H1 (cell line): ENCODE measurements around the gene DCLRE1A. TPM values are rescaled to one million over a fixed set of nuclear protein-coding genes. Genes with fewer than 3 reads are reported as not detected.
"Not testable (repeated sequence)": the region's sequence is repeated elsewhere in the genome, so short reads cannot be mapped to it uniquely, and the experiment has no call there.

Experiments
- CTCF ChIA-PET: fragments of 300-600 bp; sonication (Branson Sonifier 250); formaldehyde crosslinking; loops from one replicate; lab custom pipeline; 2021; ENCODE audit not compliant: partially characterized antibody; lab: Charles Lee
- POLR2A ChIA-PET: fragments of 300-600 bp; sonication (Branson Sonifier 250); formaldehyde crosslinking; loops from one replicate; lab custom pipeline; 2021; ENCODE audit warnings: inconsistent platforms; ENCODE audit not compliant: partially characterized antibody; lab: Charles Lee
- DNase-seq, 2 experiments: peaks; one replicate each; pipeline versions ENCODE4 v3.0.0 to v3.0.0-alpha.2; 2010 to 2022; ENCODE audit warnings: low spot score in 2 of 2, low read depth in 1 of 2, mixed read lengths in 1 of 2
- FAIRE-seq: peaks from 2 replicates; lab custom pipeline; 2011; peaks lifted over from hg19 to GRCh38; lab: Jason Lieb, UNC
- H2AFZ ChIP-seq: 2 replicates; pipeline ENCODE4 v1.8.1; 2012; ENCODE audit warnings: low read length, inconsistent platforms
- H2AK5ac ChIP-seq: 2 replicates; pipeline ENCODE4 v1.6.1; 2013; ENCODE audit warnings: low read depth, low read length
- H2BK120ac ChIP-seq: replicated peaks from 2 replicates; pipeline ENCODE3; 2013; ENCODE audit warnings: low read depth, low read length, inconsistent platforms
- H2BK12ac ChIP-seq: 2 replicates; pipeline ENCODE4 v1.6.1; 2013; ENCODE audit warnings: low read depth, low read length
- H2BK15ac ChIP-seq: 2 replicates; pipeline ENCODE4 v1.6.1; 2013; ENCODE audit warnings: low read length
- H2BK20ac ChIP-seq: 2 replicates; pipeline ENCODE4 v1.6.1; 2013; ENCODE audit warnings: low read length
- H2BK5ac ChIP-seq: 2 replicates; pipeline ENCODE4 v1.6.1; 2013; ENCODE audit warnings: low read depth, low read length
- H3K14ac ChIP-seq: 2 replicates; pipeline ENCODE4 v1.6.1; 2013; ENCODE audit warnings: inconsistent platforms; ENCODE audit not compliant: insufficient read length
- H3K18ac ChIP-seq: 2 replicates; pipeline ENCODE4 v1.6.1; 2013; ENCODE audit warnings: low read length; ENCODE audit errors: extremely low read depth
- H3K23ac ChIP-seq: 2 replicates; pipeline ENCODE4 v1.6.1; 2013; ENCODE audit warnings: inconsistent platforms; ENCODE audit not compliant: insufficient read length
- H3K23me2 ChIP-seq: 2 replicates; pipeline ENCODE4 v1.6.1; 2013; ENCODE audit warnings: low read depth, low read length
- H3K27ac ChIP-seq: 2 replicates; pipeline ENCODE4 v1.6.1; 2011; ENCODE audit warnings: low read depth, low read length, inconsistent platforms
- H3K27me3 ChIP-seq, 4 experiments: replicated peaks in 1 of 4; 1 replicate in 1 of 4; 2 replicates in 3 of 4; pipeline versions ENCODE4 v1.6.1 to v1.8.1; 2011 to 2013; ENCODE audit warnings: low read length in 3 of 4, mild to moderate bottlenecking in 3 of 4, inconsistent platforms in 2 of 4, mixed read lengths in 2 of 4, moderate library complexity in 1 of 4; ENCODE audit not compliant: control insufficient read depth in 3 of 4, insufficient read depth in 3 of 4; ENCODE audit errors: extremely low read depth in 1 of 4
- H3K36me3 ChIP-seq, 4 experiments: 2 replicates each; pipeline versions ENCODE4 v1.6.1 to v1.8.1; 2011 to 2013; ENCODE audit warnings: mild to moderate bottlenecking in 4 of 4, low read length in 3 of 4, moderate library complexity in 2 of 4, control low read depth in 1 of 4, inconsistent platforms in 1 of 4; ENCODE audit not compliant: insufficient read depth in 4 of 4, control insufficient read depth in 2 of 4
- H3K4ac ChIP-seq: replicated peaks from 2 replicates; pipeline ENCODE3; 2013; ENCODE audit warnings: low read length, low read depth, mixed read lengths, inconsistent platforms; ENCODE audit not compliant: insufficient read length
- H3K4me1 ChIP-seq, 4 experiments: replicated peaks in 1 of 4; 1 replicate in 1 of 4; 2 replicates in 3 of 4; pipeline versions ENCODE4 v1.6.1 to v1.8.1; 2011 to 2013; ENCODE audit warnings: low read length in 3 of 4, inconsistent platforms in 2 of 4, mixed read lengths in 1 of 4; ENCODE audit not compliant: insufficient read depth in 4 of 4, control insufficient read depth in 3 of 4
- H3K4me2 ChIP-seq, 2 experiments: 2 replicates each; pipeline versions ENCODE4 v1.6.1 to v1.8.1; 2011 to 2013; ENCODE audit warnings: low read depth in 2 of 2, low read length in 2 of 2, control low read depth in 1 of 2, inconsistent platforms in 1 of 2, mild to moderate bottlenecking in 1 of 2; ENCODE audit not compliant: insufficient read depth in 1 of 2
- H3K4me3 ChIP-seq, 4 experiments: fragments of 200-600, 300-600 bp in 1 of 4; sonication (generic), shearing (Covaris generic), sonication (Bioruptor Twin) in 1 of 4; 2 replicates each; pipeline versions ENCODE4 v1.5.1 to v1.8.1; 2011 to 2016; ENCODE audit warnings: low read length in 4 of 4, low read depth in 3 of 4, control low read depth in 2 of 4, inconsistent platforms in 2 of 4, mild to moderate bottlenecking in 2 of 4, mixed read lengths in 1 of 4, moderate library complexity in 1 of 4; ENCODE audit not compliant: insufficient read depth in 2 of 4; ENCODE audit errors: extremely low read depth in 1 of 4
- H3K56ac ChIP-seq: replicated peaks from 2 replicates; pipeline ENCODE3; 2013; ENCODE audit warnings: low read depth, mild to moderate bottlenecking, mixed read lengths, low read length, inconsistent platforms; ENCODE audit not compliant: insufficient read length
- H3K79me1 ChIP-seq: 2 replicates; pipeline ENCODE4 v1.6.1; 2013; ENCODE audit warnings: low read depth, low read length, control low read depth
- H3K79me2 ChIP-seq, 2 experiments: 2 replicates each; pipeline versions ENCODE4 v1.6.1 to v1.8.1; 2012 to 2013; ENCODE audit warnings: low read length in 2 of 2, mild to moderate bottlenecking in 2 of 2, inconsistent platforms in 1 of 2; ENCODE audit not compliant: insufficient read depth in 2 of 2, control insufficient read depth in 1 of 2
- H3K9ac ChIP-seq, 4 experiments: replicated peaks in 1 of 4; 1 replicate in 1 of 4; 2 replicates in 3 of 4; pipeline versions ENCODE4 v1.6.1 to v1.8.1; 2011 to 2013; ENCODE audit warnings: low read depth in 3 of 4, low read length in 3 of 4, control low read depth in 2 of 4, mild to moderate bottlenecking in 2 of 4, moderate library complexity in 2 of 4, inconsistent platforms in 1 of 4; ENCODE audit errors: extremely low read depth in 1 of 4
- H3K9me3 ChIP-seq, 2 experiments: 2 replicates each; pipeline versions ENCODE4 v1.6.1 to v1.8.1; 2012 to 2013; ENCODE audit warnings: mild to moderate bottlenecking in 2 of 2, moderate library complexity in 2 of 2, control low read depth in 1 of 2, inconsistent platforms in 1 of 2, low read depth in 1 of 2, low read length in 1 of 2, mixed read lengths in 1 of 2; ENCODE audit not compliant: insufficient read depth in 2 of 2
- H4K20me1 ChIP-seq, 2 experiments: replicated peaks in 1 of 2; 2 replicates each; pipeline versions ENCODE3 to v1.8.1; 2011 to 2013; ENCODE audit warnings: inconsistent platforms in 2 of 2, low read length in 2 of 2, mild to moderate bottlenecking in 1 of 2; ENCODE audit not compliant: insufficient read depth in 2 of 2, control insufficient read depth in 1 of 2
- H4K5ac ChIP-seq: 2 replicates; pipeline ENCODE4 v1.6.1; 2013; ENCODE audit warnings: low read length, low read depth, mixed read lengths, inconsistent platforms; ENCODE audit not compliant: insufficient read length
- H4K8ac ChIP-seq: 2 replicates; pipeline ENCODE4 v1.8.0; 2013; ENCODE audit warnings: mild to moderate bottlenecking, moderate library complexity, low read length, inconsistent platforms; ENCODE audit not compliant: insufficient read depth; ENCODE audit errors: extremely low read depth
- H4K91ac ChIP-seq: replicated peaks from 2 replicates; pipeline ENCODE3; 2013; ENCODE audit warnings: low read length, mixed read lengths, inconsistent platforms; ENCODE audit not compliant: insufficient read length
- WGBS, 2 experiments: shearing (Covaris generic) in 1 of 2; methylation state at CpG; one replicate each; pipeline versions ENCODE4 v1.1.6 to v1.1.7; 2013 to 2015; ENCODE audit warnings: low lambda C conversion rate in 2 of 2, mixed read lengths in 2 of 2, inconsistent platforms in 1 of 2, low coverage in 1 of 2, missing lambda C conversion rate in 1 of 2; ENCODE audit not compliant: insufficient replicate concordance in 2 of 2, insufficient coverage in 1 of 2, insufficient read length in 1 of 2; ENCODE audit errors: extremely low coverage in 1 of 2, missing lambda C conversion rate in 1 of 2; 5-methylcytosine and 5-hydroxymethylcytosine counted together
- polyA plus RNA-seq, 7 experiments: library from polyadenylated mRNA; depleted of rRNA in 3 of 7; stranded (reverse) in 5 of 7; unstranded in 2 of 7; fragments of >200 nt in 5 of 7; fragments of 200-250 nt in 2 of 7; gene quantifications; 1 replicate in 5 of 7; 2 replicates in 1 of 7; 4 replicates in 1 of 7; pipeline versions ENCODE4 v1.2.1 to v1.2.3, GENCODE V29; 2011 to 2013; ENCODE audit warnings: missing spikeins in 2 of 7, mixed read lengths in 2 of 7
- total RNA-seq: library from RNA; stranded (reverse); fragmentation: NEBNext Ultra II Directional; extraction: Animal tissue kit (Norgen Biotek cat#: 25700); gene quantifications from 2 replicates; pipeline ENCODE4 v1.2.1, GENCODE V29; 2021

The DCLRE1A gene
- total and polyA plus RNA-seq, 2 of the 8 experiments (the other 6 are each of a cell fraction or from before 2014, with no cell fraction given), result 8.1 to 10.1 TPM

- H2AFZ ChIP-seq, H2BK15ac ChIP-seq, H2BK20ac ChIP-seq, H3K4me1 ChIP-seq, H3K9ac ChIP-seq, H3K18ac ChIP-seq, POLR2A ChIA-PET, H3K27ac ChIP-seq, H3K4me2 ChIP-seq, H3K4me3 ChIP-seq, H3K56ac ChIP-seq, H4K20me1 ChIP-seq, CTCF ChIA-PET, H3K9me3 ChIP-seq, H2BK120ac ChIP-seq, H4K8ac ChIP-seq, H3K14ac ChIP-seq, H3K27me3 ChIP-seq, H4K5ac ChIP-seq, H3K23me2 ChIP-seq, H4K91ac ChIP-seq, H3K79me1 ChIP-seq, FAIRE-seq, H3K4ac ChIP-seq, DNase-seq, H2BK12ac ChIP-seq, H3K23ac ChIP-seq, H3K36me3 ChIP-seq, H2AK5ac ChIP-seq, H2BK5ac ChIP-seq, H3K79me2 ChIP-seq: not testable (repeated sequence)
- WGBS, 2 experiments, result 100% methylated on average over 1 of the region's 1 CpG; no CpG with 5 or more reads in 1 of the 2 experiments
Measured at GRCh38 chr10:113814700-113815099, 39.2 kb downstream of the DCLRE1A start.
